Ascending aorta (tissue), 2 donors: Measurements from ENCODE around the gene PRKCA. TPM values are rescaled to one million over a fixed set of nuclear protein-coding genes. Genes with fewer than 3 reads are reported as not detected.

Experiments
- DNase-seq, 2 donors: peaks; one replicate each; pipeline ENCODE4 v3.0.0-alpha.2; 2019; ENCODE audit warnings: low spot score in 2 of 2
- H3K27ac ChIP-seq, 2 donors: fragments of 200-600 bp; sonication (generic); one replicate each; pipeline ENCODE4 v1.5.1; 2016 to 2017; ENCODE audit warnings: mild to moderate bottlenecking in 1 of 2
- H3K27me3 ChIP-seq: fragments of 200-600 bp; sonication (generic); one replicate; pipeline ENCODE4 v1.5.1; 2017
- H3K36me3 ChIP-seq, 2 donors: fragments of 200-600 bp; sonication (generic); one replicate each; pipeline ENCODE4 v1.5.1; 2016
- H3K4me1 ChIP-seq, 2 donors: fragments of 200-600 bp; sonication (generic); one replicate each; pipeline ENCODE4 v1.5.1; 2016 to 2017; ENCODE audit warnings: mild to moderate bottlenecking in 1 of 2
- H3K4me3 ChIP-seq, 2 donors: fragments of 200-600 bp; sonication (generic); one replicate each; pipeline ENCODE4 v1.5.1; 2016 to 2017; ENCODE audit warnings: mild to moderate bottlenecking in 1 of 2
- H3K9me3 ChIP-seq, 2 donors: fragments of 200-600 bp; sonication (generic); one replicate each; pipeline ENCODE4 v1.5.1; 2016
- CTCF ChIP-seq, 3 experiments: fragments of 200-600 bp in 2 of 3; fragments of 450-650 bp in 1 of 3; sonication (generic) in 2 of 3; IDR thresholded peaks; one replicate each; pipeline ENCODE4 v1.5.1; 2016 to 2019; ENCODE audit warnings: antibody characterized with exemption in 3 of 3, mild to moderate bottlenecking in 1 of 3, moderate library complexity in 1 of 3
- intact Hi-C: fragments of 100-400 bp; cut with DNase I; formaldehyde crosslinking; loops from one replicate; pipeline ENCODE4 v1.15.1; 2023
- total RNA-seq: library from RNA; depleted of rRNA; stranded (reverse); fragments of >200 nt; gene quantifications from one replicate; pipeline ENCODE4 v1.1.0, GENCODE V29; 2016

Gene PRKCA
- total RNA-seq, 1 donor from 2014 or later = 3.2 TPM

- DNase-seq = no peak
- no peak for TF ChIP-seq CTCF (IDR thresholded peaks at IDR 0.05)
- intact Hi-C loops = no loop called here
- Histone ChIP-seq H3K9me3 (no peaks in the 10 kb centered on the region), H3K27me3 (no peaks in the 10 kb centered on the region), H3K36me3 (no peaks in the 10 kb centered on the region), H3K4me1 (no peaks in the 10 kb centered on the region), H3K27ac (no peak overlapping the region), H3K4me3 (no peak overlapping the region)
These were observed 509.3 kb downstream of the PRKCA start for GRCh38 chr17:66811683-66812054.

- Histone ChIP-seq H3K27ac (no peak overlapping the region), H3K4me1 (no peaks in the 10 kb centered on the region), H3K36me3 (no peaks in the 10 kb centered on the region), H3K9me3 (no peaks in the 10 kb centered on the region), H3K27me3 (no peaks in the 10 kb centered on the region), H3K4me3 (no peak overlapping the region)
- intact Hi-C loops = no loop called here
- DNase-seq = no peak
- TF ChIP-seq CTCF (IDR thresholded peaks at IDR 0.05) = no peak
These were observed 510.2 kb downstream of the PRKCA start for GRCh38 chr17:66812571-66812970.

GRCh38 chr17:66813296-66813695, 510.9 kb downstream of the PRKCA start:
- intact Hi-C loops = no loop called here
- TF ChIP-seq CTCF (IDR thresholded peaks at IDR 0.05) = no peak
- H3K4me1 ChIP-seq = no peaks in the 10 kb centered on the region
- H3K27me3 ChIP-seq = no peaks in the 10 kb centered on the region
- no peak overlapping the region for H3K4me3 ChIP-seq
- no peaks in the 10 kb centered on the region for H3K9me3 ChIP-seq
- DNase-seq = no peak
- no peaks in the 10 kb centered on the region for H3K36me3 ChIP-seq
- H3K27ac ChIP-seq = no peak overlapping the region

GRCh38 chr17:66814026-66814425, 511.6 kb downstream of the PRKCA start:
- intact Hi-C loops = no loop called here
- DNase-seq = no peak

GRCh38 chr17:66814570-66814969, 512.2 kb downstream of the PRKCA start:
- H3K36me3 ChIP-seq = no peaks in the 10 kb centered on the region
- intact Hi-C loops = no loop called here
- H3K4me3 ChIP-seq = no peak overlapping the region
- no peak for DNase-seq
- no peaks in the 10 kb centered on the region for H3K4me1 ChIP-seq
- H3K27ac ChIP-seq = no peak overlapping the region
- H3K9me3 ChIP-seq = no peaks in the 10 kb centered on the region
- no peak for TF ChIP-seq CTCF (IDR thresholded peaks at IDR 0.05)
- H3K27me3 ChIP-seq = no peaks in the 10 kb centered on the region

More at GRCh38 chr17:66814026-66814425, 511.6 kb downstream of the PRKCA start:
- no peaks in the 10 kb centered on the region for H3K36me3 ChIP-seq
- TF ChIP-seq CTCF (IDR thresholded peaks at IDR 0.05) = no peak
- H3K4me3 ChIP-seq = no peak overlapping the region
- no peaks in the 10 kb centered on the region for H3K9me3 ChIP-seq
- H3K27ac ChIP-seq = no peak overlapping the region
- no peaks in the 10 kb centered on the region for H3K27me3 ChIP-seq
- no peaks in the 10 kb centered on the region for H3K4me1 ChIP-seq

- H3K4me3 ChIP-seq = no peak overlapping the region
- H3K9me3 ChIP-seq = no peaks in the 10 kb centered on the region
- no peaks in the 10 kb centered on the region for H3K27me3 ChIP-seq
- TF ChIP-seq CTCF (IDR thresholded peaks at IDR 0.05) = no peak
- intact Hi-C loops = no loop called here
- no peaks in the 10 kb centered on the region for H3K36me3 ChIP-seq
- H3K4me1 ChIP-seq = no peaks in the 10 kb centered on the region
- no peak overlapping the region for H3K27ac ChIP-seq
- no peak for DNase-seq
These were observed 515.3 kb downstream of the PRKCA start for GRCh38 chr17:66817750-66818149.
